Suprapubic skin (tissue), 4 donors: ENCODE measurements around the gene F10.

ENCODE experiments used
- CTCF ChIP-seq, 2 donors: fragments of 200-600 bp in 1 of 2; fragments of 450-650 bp in 1 of 2; sonication (generic) in 1 of 2; IDR thresholded peaks; one replicate each; pipeline ENCODE4 v1.5.1; 2016 to 2019; ENCODE audit warnings: antibody characterized with exemption in 2 of 2, mild to moderate bottlenecking in 1 of 2, moderate library complexity in 1 of 2
- POLR2A ChIP-seq, 2 donors: fragments of 450-650 bp; IDR thresholded peaks; one replicate each; pipeline ENCODE4 v1.6.1; 2017; ENCODE audit warnings: antibody characterized with exemption in 2 of 2, mild to moderate bottlenecking in 2 of 2, moderate library complexity in 2 of 2
- POLR2AphosphoS5 ChIP-seq, 3 donors: sonication (generic); formaldehyde crosslinking; IDR thresholded peaks; one replicate each; pipeline ENCODE4 v1.6.1; 2017; ENCODE audit warnings: antibody characterized with exemption in 3 of 3

- TF ChIP-seq POLR2A (IDR thresholded peaks at IDR 0.05) (no peak), CTCF (IDR thresholded peaks at IDR 0.05) (no peak), POLR2AphosphoS5 (IDR thresholded peaks at IDR 0.05) (no peak)
Measured at GRCh38 chr13:113120300-113121182, 2.1 kb upstream of the F10 start.
